ENCODE measurements around the gene KIAA1217. TPM values are rescaled to one million over a fixed set of nuclear protein-coding genes. Genes with fewer than 3 reads are reported as not detected.
A peak's percentile ranks its signal among the peaks of the same experiment; 100 is the strongest.

Gene KIAA1217
- total RNA-seq, 1 donor from 2014 or later: 73.2 TPM

DNA sequence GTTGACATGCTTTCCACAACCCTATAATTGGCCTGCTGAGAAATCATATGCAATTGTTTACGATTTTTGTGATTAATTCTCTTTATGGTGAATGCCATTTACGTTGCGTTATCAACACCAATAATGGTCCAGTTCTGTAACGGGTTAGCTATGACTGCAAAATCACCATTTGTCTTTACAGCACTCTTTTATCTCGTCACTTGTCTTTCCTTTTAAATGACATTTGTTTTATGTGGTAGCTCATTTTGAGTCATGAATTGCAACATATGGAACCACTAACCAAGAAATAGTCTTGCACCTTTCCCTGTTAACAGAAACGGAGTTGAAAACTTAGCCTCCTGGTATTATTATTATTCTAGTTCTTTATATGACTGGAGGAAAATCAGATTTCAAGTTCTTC, 3.1 kb upstream of the KIAA1217 start:
- Mint-ChIP-seq H3K27me3 (no peaks in the 10 kb centered on the region), H3K36me3 (peaks cover 3% of the 10 kb centered on the region), H3K27ac (no peak overlapping the region), H3K4me1 (ENCODE audit: unreplicated experiment) (peaks cover 75% of the 10 kb centered on the region), H3K9me3 (no peaks in the 10 kb centered on the region), H3K4me3 (no peak overlapping the region)
- DNase-seq (ENCODE audit: extremely low spot score, unreplicated experiment): no peak
- TF ChIP-seq CTCF (conservative IDR thresholded peaks at IDR 0.05): no peak

- peaks cover 73% of the 10 kb centered on the region for H3K4me1 Mint-ChIP-seq (ENCODE audit: unreplicated experiment)
- H3K4me3 Mint-ChIP-seq: peak overlapping the region; percentile 11
- H3K36me3 Mint-ChIP-seq: peaks cover 3% of the 10 kb centered on the region
- no peak for TF ChIP-seq CTCF (conservative IDR thresholded peaks at IDR 0.05)
- no peak for DNase-seq (ENCODE audit: extremely low spot score, unreplicated experiment)
- no peaks in the 10 kb centered on the region for H3K27me3 Mint-ChIP-seq
- H3K9me3 Mint-ChIP-seq: no peaks in the 10 kb centered on the region
- no peak overlapping the region for H3K27ac Mint-ChIP-seq
These were observed 2.6 kb upstream of the KIAA1217 start for GRCh38 chr10:24206334-24206733.

DNA sequence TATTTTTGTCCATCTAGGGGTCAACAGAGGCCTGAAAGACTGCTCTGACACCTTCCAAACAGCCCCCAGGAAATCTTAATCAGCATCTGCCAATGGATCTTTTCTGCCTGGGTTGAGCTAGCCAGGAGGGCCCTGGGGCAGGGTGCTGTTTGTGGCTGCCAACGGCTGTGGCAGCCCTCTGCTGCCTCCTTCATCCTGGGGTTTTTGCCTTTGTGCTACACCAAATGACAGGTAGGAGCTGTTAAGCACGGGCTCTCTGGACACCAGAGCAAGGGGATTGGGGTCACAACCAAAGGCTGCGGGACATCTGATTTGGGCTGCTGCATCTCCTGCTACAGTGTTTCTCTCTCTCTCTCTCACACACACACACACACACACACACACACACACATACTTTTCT, 2.0 kb upstream of the KIAA1217 start:
- H3K4me1 Mint-ChIP-seq (ENCODE audit: unreplicated experiment): peaks cover 68% of the 10 kb centered on the region
- H3K4me3 Mint-ChIP-seq: peak overlapping the region; percentile 96
- no peaks in the 10 kb centered on the region for H3K27me3 Mint-ChIP-seq
- DNase-seq (ENCODE audit: extremely low spot score, unreplicated experiment): no peak
- no peaks in the 10 kb centered on the region for H3K9me3 Mint-ChIP-seq
- H3K36me3 Mint-ChIP-seq: peaks cover 3% of the 10 kb centered on the region
- no peak for TF ChIP-seq CTCF (conservative IDR thresholded peaks at IDR 0.05)
- H3K27ac Mint-ChIP-seq: peak overlapping the region; percentile 91

GRCh38 chr10:24207341-24207740, 1.6 kb upstream of the KIAA1217 start:
- peaks cover 68% of the 10 kb centered on the region for H3K4me1 Mint-ChIP-seq (ENCODE audit: unreplicated experiment)
- no peaks in the 10 kb centered on the region for H3K27me3 Mint-ChIP-seq
- H3K27ac Mint-ChIP-seq: peak overlapping the region; percentile 91
- DNase-seq (ENCODE audit: extremely low spot score, unreplicated experiment): no peak
- peaks cover 6% of the 10 kb centered on the region for H3K36me3 Mint-ChIP-seq
- TF ChIP-seq CTCF (conservative IDR thresholded peaks at IDR 0.05): no peak
- H3K9me3 Mint-ChIP-seq: no peaks in the 10 kb centered on the region
- H3K4me3 Mint-ChIP-seq: peak overlapping the region; percentile 96

GRCh38 chr10:24207781-24208611, 942 bp upstream of the KIAA1217 start:
- no peak for DNase-seq (ENCODE audit: extremely low spot score, unreplicated experiment)
- TF ChIP-seq CTCF (conservative IDR thresholded peaks at IDR 0.05): no peak
- Mint-ChIP-seq H3K27me3 (no peaks in the 10 kb centered on the region), H3K4me3 (peak overlapping the region; percentile 96), H3K27ac (peak overlapping the region; percentile 91), H3K9me3 (no peaks in the 10 kb centered on the region), H3K36me3 (peaks cover 6% of the 10 kb centered on the region), H3K4me1 (ENCODE audit: unreplicated experiment) (peaks cover 68% of the 10 kb centered on the region)
